CD4-positive, alpha-beta memory T cell (primary cell): ENCODE measurements around the gene MYL12A. TPM values are rescaled to one million over a fixed set of nuclear protein-coding genes. Genes with fewer than 3 reads are reported as not detected.
A peak's percentile ranks its signal among the peaks of the same experiment; 100 is the strongest.

Experiments
- CTCF ChIA-PET: fragments of 350-600 bp; sonication (Branson Sonifier 250); formaldehyde crosslinking; loops from one replicate; lab custom pipeline; 2021; ENCODE audit warnings: inconsistent platforms; ENCODE audit not compliant: partially characterized antibody; lab: Charles Lee
- POLR2A ChIA-PET: fragments of 350-600 bp; sonication (Branson Sonifier 250); formaldehyde crosslinking; loops from one replicate; lab custom pipeline; 2021; ENCODE audit not compliant: partially characterized antibody; lab: Charles Lee
- DNase-seq, 5 donors: peaks; one replicate each; pipeline versions ENCODE4 v3.0.0 to v3.0.0-alpha.2; 2020 to 2022; ENCODE audit warnings: mixed read lengths in 1 of 5
- H3K27ac ChIP-seq: one replicate; pipeline ENCODE4 v1.7.0; 2013; ENCODE audit warnings: low read depth, low read length
- H3K27me3 ChIP-seq: 2 replicates; pipeline ENCODE4 v1.7.0; 2013; ENCODE audit warnings: mild to moderate bottlenecking, low read length, moderate library complexity; ENCODE audit not compliant: insufficient read depth
- H3K36me3 ChIP-seq: 2 replicates; pipeline ENCODE4 v1.7.0; 2013; ENCODE audit warnings: mild to moderate bottlenecking, low read length, moderate library complexity; ENCODE audit not compliant: insufficient read depth
- H3K4me1 ChIP-seq: 2 replicates; pipeline ENCODE4 v1.7.0; 2013; ENCODE audit warnings: mild to moderate bottlenecking, low read length, moderate library complexity; ENCODE audit not compliant: insufficient read depth
- H3K4me3 ChIP-seq, 2 donors: one replicate each; pipeline ENCODE4 v1.7.0; 2013; ENCODE audit warnings: low read length in 2 of 2, mild to moderate bottlenecking in 1 of 2
- H3K9me3 ChIP-seq, 2 donors: one replicate each; pipeline ENCODE4 v1.7.0; 2013; ENCODE audit warnings: low read length in 2 of 2, control low read depth in 1 of 2; ENCODE audit not compliant: control insufficient read depth in 1 of 2
- H3K27ac Mint-ChIP-seq, 7 donors: one replicate each; pipeline ENCODE4 v1.8.0; 2020 to 2021; ENCODE audit warnings: mixed read lengths in 7 of 7, mild to moderate bottlenecking in 6 of 7, inconsistent platforms in 3 of 7, moderate library complexity in 3 of 7
- H3K27me3 Mint-ChIP-seq, 2 donors: one replicate each; pipeline ENCODE4 v1.8.0; 2020 to 2021; ENCODE audit warnings: mixed read lengths in 2 of 2
- H3K36me3 Mint-ChIP-seq, 2 donors: one replicate each; pipeline ENCODE4 v1.8.0; 2020 to 2021; ENCODE audit warnings: mixed read lengths in 2 of 2, inconsistent platforms in 1 of 2, mild to moderate bottlenecking in 1 of 2
- H3K4me1 Mint-ChIP-seq, 4 donors: one replicate each; pipeline ENCODE4 v1.8.0; 2020 to 2021; ENCODE audit warnings: mixed read lengths in 4 of 4, mild to moderate bottlenecking in 1 of 4
- H3K4me3 Mint-ChIP-seq, 8 donors: one replicate each; pipeline ENCODE4 v1.8.0; 2020 to 2021; ENCODE audit warnings: mixed read lengths in 8 of 8, mild to moderate bottlenecking in 7 of 8, moderate library complexity in 6 of 8, inconsistent platforms in 3 of 8
- H3K9me3 Mint-ChIP-seq, 8 donors: one replicate each; pipeline ENCODE4 v1.8.0; 2020 to 2021; ENCODE audit warnings: mixed read lengths in 8 of 8, mild to moderate bottlenecking in 5 of 8, inconsistent platforms in 3 of 8, moderate library complexity in 1 of 8
- intact Hi-C: fragments of 100-400 bp; cut with micrococcal nuclease; formaldehyde crosslinking; loops from one replicate; pipeline ENCODE4 v1.15.1; 2023
- polyA plus RNA-seq, 2 donors: library from polyadenylated mRNA; unstranded; fragments of 300-500 nt; fragmentation: Illumina TruSeq; gene quantifications; one replicate each; pipeline ENCODE4 v1.2.3, GENCODE V29; 2021
- total RNA-seq, 2 experiments: library from RNA; stranded (reverse); gene quantifications; one replicate each; pipeline ENCODE4 v1.2.3, GENCODE V29; 2021

Gene MYL12A
- total and polyA plus RNA-seq, 4 experiments from 2014 or later: 477 to 3,569 (median 1,586) TPM

GRCh38 chr18:3225588-3225987, 22.0 kb upstream of the MYL12A start:
- H3K27ac Mint-ChIP-seq: no peak overlapping the region

GRCh38 chr18:3226048-3226447, 21.6 kb upstream of the MYL12A start:
- H3K27me3 ChIP-seq: no peaks in the 10 kb centered on the region
- intact Hi-C loops: no loop called here
- no peaks in the 10 kb centered on the region for H3K9me3 Mint-ChIP-seq
- no peak for DNase-seq
- no peaks in the 10 kb centered on the region for H3K9me3 ChIP-seq
- H3K27ac ChIP-seq: no peak overlapping the region
- H3K4me1 ChIP-seq: no peaks in the 10 kb centered on the region
- no peaks in the 10 kb centered on the region for H3K27me3 Mint-ChIP-seq
- H3K4me1 Mint-ChIP-seq: peaks cover 0 to 3% (median under 1%) of the 10 kb centered on the region in 4 donors
- ChIA-PET CTCF (no interaction called here), POLR2A (no interaction called here)
- no peak overlapping the region for H3K27ac Mint-ChIP-seq
- H3K4me3 Mint-ChIP-seq: no peak overlapping the region
- H3K4me3 ChIP-seq: no peak overlapping the region
- H3K36me3 ChIP-seq: no peaks in the 10 kb centered on the region
- peaks cover 0 to 6% of the 10 kb centered on the region in 2 donors for H3K36me3 Mint-ChIP-seq

More at GRCh38 chr18:3225588-3225987, 22.0 kb upstream of the MYL12A start:
- no peak overlapping the region for H3K27ac ChIP-seq
- no peaks in the 10 kb centered on the region for H3K27me3 Mint-ChIP-seq
- no peaks in the 10 kb centered on the region for H3K27me3 ChIP-seq
- no peaks in the 10 kb centered on the region for H3K9me3 Mint-ChIP-seq
- H3K9me3 ChIP-seq: no peaks in the 10 kb centered on the region
- CTCF ChIA-PET: no interaction called here
- no peak overlapping the region for H3K4me3 ChIP-seq
- no peak overlapping the region for H3K4me3 Mint-ChIP-seq
- H3K36me3 ChIP-seq: no peaks in the 10 kb centered on the region
- H3K36me3 Mint-ChIP-seq: peaks cover 0 to 1% of the 10 kb centered on the region in 2 donors
- DNase-seq: no peak
- peaks cover 0 to 3% (median under 1%) of the 10 kb centered on the region in 4 donors for H3K4me1 Mint-ChIP-seq
- no peaks in the 10 kb centered on the region for H3K4me1 ChIP-seq
- intact Hi-C loops: no loop called here
- POLR2A ChIA-PET: no interaction called here

- Histone ChIP-seq H3K27ac (no peak overlapping the region), H3K27me3 (no peaks in the 10 kb centered on the region), H3K4me3 (no peak overlapping the region), H3K9me3 (no peaks in the 10 kb centered on the region), H3K4me1 (no peaks in the 10 kb centered on the region), H3K36me3 (no peaks in the 10 kb centered on the region)
- no peaks in the 10 kb centered on the region for H3K27me3 Mint-ChIP-seq
- DNase-seq: no peak
- peak overlapping the region in 1 of 8 donors; percentile 5 for H3K4me3 Mint-ChIP-seq
- ChIA-PET CTCF (interaction anchor here (0.7 kb wide), 1 partner anchor 134 kb away, joined by 3 read pairs; no protein-coding TSS in a partner anchor), POLR2A (no interaction called here)
- peaks cover 0 to 1% (median 0%) of the 10 kb centered on the region in 4 donors for H3K4me1 Mint-ChIP-seq
- H3K27ac Mint-ChIP-seq: peak overlapping the region in 1 of 7 donors; percentile 35
- H3K36me3 Mint-ChIP-seq: peaks cover 0 to 8% of the 10 kb centered on the region in 2 donors
- intact Hi-C loops: no loop called here
- no peaks in the 10 kb centered on the region for H3K9me3 Mint-ChIP-seq
These were observed 16.9 kb upstream of the MYL12A start for GRCh38 chr18:3230401-3231334.

- Mint-ChIP-seq H3K36me3 (peaks cover 0 to 8% of the 10 kb centered on the region in 2 donors), H3K4me1 (no peaks in the 10 kb centered on the region), H3K27ac (no peak overlapping the region), H3K9me3 (no peaks in the 10 kb centered on the region), H3K4me3 (no peak overlapping the region), H3K27me3 (no peaks in the 10 kb centered on the region)
- no peak overlapping the region for H3K27ac ChIP-seq
- no peak overlapping the region for H3K4me3 ChIP-seq
- no peak for DNase-seq
- H3K9me3 ChIP-seq: no peaks in the 10 kb centered on the region
- no peaks in the 10 kb centered on the region for H3K4me1 ChIP-seq
- H3K36me3 ChIP-seq: no peaks in the 10 kb centered on the region
- ChIA-PET CTCF (no interaction called here), POLR2A (no interaction called here)
- intact Hi-C loops: no loop called here
- no peaks in the 10 kb centered on the region for H3K27me3 ChIP-seq
These were observed 14.6 kb upstream of the MYL12A start for GRCh38 chr18:3233004-3233403.

GRCh38 chr18:3233433-3234168, 14.0 kb upstream of the MYL12A start:
- intact Hi-C loops: no loop called here
- H3K4me1 ChIP-seq: no peaks in the 10 kb centered on the region
- Mint-ChIP-seq H3K27ac (no peak overlapping the region), H3K27me3 (no peaks in the 10 kb centered on the region), H3K4me3 (no peak overlapping the region), H3K36me3 (peaks cover 0 to 8% of the 10 kb centered on the region in 2 donors), H3K4me1 (peaks cover 0 to under 1% (median under 1%) of the 10 kb centered on the region in 4 donors), H3K9me3 (no peaks in the 10 kb centered on the region)
- H3K27me3 ChIP-seq: no peaks in the 10 kb centered on the region
- CTCF ChIA-PET: no interaction called here
- POLR2A ChIA-PET: no interaction called here
- H3K9me3 ChIP-seq: no peaks in the 10 kb centered on the region
- H3K27ac ChIP-seq: no peak overlapping the region
- H3K4me3 ChIP-seq: no peak overlapping the region
- no peaks in the 10 kb centered on the region for H3K36me3 ChIP-seq
- DNase-seq: no peak

GRCh38 chr18:3234457-3234856, 13.1 kb upstream of the MYL12A start:
- Mint-ChIP-seq H3K9me3 (no peaks in the 10 kb centered on the region), H3K4me1 (peaks cover 2 to 5% (median 4%) of the 10 kb centered on the region in 4 donors), H3K4me3 (no peak overlapping the region), H3K27ac (no peak overlapping the region), H3K36me3 (peaks cover 0 to 8% of the 10 kb centered on the region in 2 donors), H3K27me3 (no peaks in the 10 kb centered on the region)
- ChIA-PET CTCF (no interaction called here), POLR2A (no interaction called here)
- Histone ChIP-seq H3K4me1 (no peaks in the 10 kb centered on the region), H3K9me3 (no peaks in the 10 kb centered on the region), H3K27me3 (no peaks in the 10 kb centered on the region), H3K4me3 (no peak overlapping the region), H3K36me3 (no peaks in the 10 kb centered on the region), H3K27ac (no peak overlapping the region)
- intact Hi-C loops: no loop called here
- DNase-seq: no peak

GRCh38 chr18:3235846-3236245, 11.8 kb upstream of the MYL12A start:
- Mint-ChIP-seq H3K27me3 (no peaks in the 10 kb centered on the region), H3K4me1 (peaks cover 4 to 6% (median 5%) of the 10 kb centered on the region in 4 donors), H3K36me3 (peaks cover 4 to 9% of the 10 kb centered on the region in 2 donors), H3K27ac (no peak overlapping the region), H3K9me3 (peaks cover 0 to 4% (median 3%) of the 10 kb centered on the region in 8 donors), H3K4me3 (no peak overlapping the region)
- no peak overlapping the region for H3K27ac ChIP-seq
- H3K4me1 ChIP-seq: no peaks in the 10 kb centered on the region
- H3K9me3 ChIP-seq: no peaks in the 10 kb centered on the region
- H3K27me3 ChIP-seq: no peaks in the 10 kb centered on the region
- intact Hi-C loops: no loop called here
- ChIA-PET POLR2A (no interaction called here), CTCF (no interaction called here)
- DNase-seq: no peak
- no peaks in the 10 kb centered on the region for H3K36me3 ChIP-seq
- H3K4me3 ChIP-seq: no peak overlapping the region
